Epithelial cell of esophagus (primary cell): ENCODE data around the gene INPP4A.

Experiments
- DNase-seq: peaks from one replicate; pipeline ENCODE4 v3.0.0; 2010; ENCODE audit warnings: low read depth
- H3K4me3 ChIP-seq: 2 replicates; pipeline ENCODE4 v1.5.1; 2011; ENCODE audit warnings: mild to moderate bottlenecking, low read length, control low read depth
- TF ChIP-seq, protein P1 (sequence below): IDR thresholded peaks from 2 replicates; pipeline ENCODE4 v1.5.1; 2011; ENCODE audit warnings: low read depth, mild to moderate bottlenecking, low read length, control low read depth, inconsistent platforms; ENCODE audit not compliant: insufficient read depth; ENCODE audit errors: missing control alignments

INPP4A gene

DNA sequence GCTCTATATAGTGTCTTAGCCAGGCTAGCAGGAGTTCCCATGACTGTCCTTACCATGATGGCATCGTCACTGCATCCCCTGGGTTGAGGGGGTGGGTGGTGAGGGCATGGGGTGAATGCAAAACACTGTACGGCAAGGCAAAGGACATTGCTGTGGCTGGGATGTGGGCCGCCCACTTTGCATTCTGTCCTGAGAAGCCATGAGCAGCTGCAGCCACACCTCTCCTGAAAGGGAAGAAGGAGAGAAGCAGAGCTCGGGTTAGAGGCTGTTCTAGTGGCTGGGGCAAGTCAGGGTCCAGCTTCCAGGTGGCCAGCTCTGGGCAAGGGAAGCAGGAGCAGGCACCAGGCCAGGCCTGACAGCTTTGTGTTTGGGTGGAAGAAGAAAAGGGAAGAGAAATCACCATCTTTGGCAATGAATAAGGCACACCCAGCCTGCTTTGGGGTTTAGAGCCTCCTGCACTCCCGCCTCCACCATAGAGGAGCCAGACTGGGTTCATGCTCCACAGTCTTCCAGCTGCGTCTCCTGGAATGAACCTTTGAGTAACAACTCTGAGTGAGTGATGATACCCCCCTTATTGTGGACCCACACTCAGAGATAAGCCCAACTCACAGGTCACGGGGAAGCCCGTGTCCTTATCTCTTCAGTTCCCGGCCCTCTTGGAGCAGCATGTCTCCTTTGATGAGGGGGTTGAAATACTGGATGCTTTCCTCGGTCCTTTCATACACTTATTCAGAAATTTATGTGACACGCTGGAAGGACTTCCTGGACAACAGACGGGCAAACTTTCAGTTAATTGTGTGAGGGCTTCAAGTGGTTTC is 63.4 kb downstream of the INPP4A start:
- H3K4me3 ChIP-seq = no peak overlapping the region
- no peak for DNase-seq
- TF ChIP-seq, protein P1, sequence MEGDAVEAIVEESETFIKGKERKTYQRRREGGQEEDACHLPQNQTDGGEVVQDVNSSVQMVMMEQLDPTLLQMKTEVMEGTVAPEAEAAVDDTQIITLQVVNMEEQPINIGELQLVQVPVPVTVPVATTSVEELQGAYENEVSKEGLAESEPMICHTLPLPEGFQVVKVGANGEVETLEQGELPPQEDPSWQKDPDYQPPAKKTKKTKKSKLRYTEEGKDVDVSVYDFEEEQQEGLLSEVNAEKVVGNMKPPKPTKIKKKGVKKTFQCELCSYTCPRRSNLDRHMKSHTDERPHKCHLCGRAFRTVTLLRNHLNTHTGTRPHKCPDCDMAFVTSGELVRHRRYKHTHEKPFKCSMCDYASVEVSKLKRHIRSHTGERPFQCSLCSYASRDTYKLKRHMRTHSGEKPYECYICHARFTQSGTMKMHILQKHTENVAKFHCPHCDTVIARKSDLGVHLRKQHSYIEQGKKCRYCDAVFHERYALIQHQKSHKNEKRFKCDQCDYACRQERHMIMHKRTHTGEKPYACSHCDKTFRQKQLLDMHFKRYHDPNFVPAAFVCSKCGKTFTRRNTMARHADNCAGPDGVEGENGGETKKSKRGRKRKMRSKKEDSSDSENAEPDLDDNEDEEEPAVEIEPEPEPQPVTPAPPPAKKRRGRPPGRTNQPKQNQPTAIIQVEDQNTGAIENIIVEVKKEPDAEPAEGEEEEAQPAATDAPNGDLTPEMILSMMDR = no peak

DNA sequence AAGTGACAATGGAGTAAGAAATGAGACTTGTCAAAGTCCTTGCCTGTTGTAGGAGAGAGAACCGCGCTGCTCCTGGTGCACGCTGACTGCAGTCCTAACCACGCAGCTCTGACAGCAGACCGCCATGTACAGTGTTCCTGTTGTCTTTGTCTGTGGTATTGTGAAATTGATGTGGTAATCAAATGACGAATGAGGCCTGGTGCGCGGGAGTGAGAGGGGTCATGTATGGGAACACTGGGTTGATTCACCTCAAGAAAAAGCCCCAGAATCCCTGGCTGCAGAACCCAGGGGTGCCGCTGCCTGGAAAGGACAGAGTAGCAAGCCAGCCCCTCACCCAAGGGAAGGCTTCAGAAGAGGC is 64.0 kb downstream of the INPP4A start:
- TF ChIP-seq, protein P1 = no peak
- H3K4me3 ChIP-seq = no peak overlapping the region
- peak; percentile 73 for DNase-seq

DNA sequence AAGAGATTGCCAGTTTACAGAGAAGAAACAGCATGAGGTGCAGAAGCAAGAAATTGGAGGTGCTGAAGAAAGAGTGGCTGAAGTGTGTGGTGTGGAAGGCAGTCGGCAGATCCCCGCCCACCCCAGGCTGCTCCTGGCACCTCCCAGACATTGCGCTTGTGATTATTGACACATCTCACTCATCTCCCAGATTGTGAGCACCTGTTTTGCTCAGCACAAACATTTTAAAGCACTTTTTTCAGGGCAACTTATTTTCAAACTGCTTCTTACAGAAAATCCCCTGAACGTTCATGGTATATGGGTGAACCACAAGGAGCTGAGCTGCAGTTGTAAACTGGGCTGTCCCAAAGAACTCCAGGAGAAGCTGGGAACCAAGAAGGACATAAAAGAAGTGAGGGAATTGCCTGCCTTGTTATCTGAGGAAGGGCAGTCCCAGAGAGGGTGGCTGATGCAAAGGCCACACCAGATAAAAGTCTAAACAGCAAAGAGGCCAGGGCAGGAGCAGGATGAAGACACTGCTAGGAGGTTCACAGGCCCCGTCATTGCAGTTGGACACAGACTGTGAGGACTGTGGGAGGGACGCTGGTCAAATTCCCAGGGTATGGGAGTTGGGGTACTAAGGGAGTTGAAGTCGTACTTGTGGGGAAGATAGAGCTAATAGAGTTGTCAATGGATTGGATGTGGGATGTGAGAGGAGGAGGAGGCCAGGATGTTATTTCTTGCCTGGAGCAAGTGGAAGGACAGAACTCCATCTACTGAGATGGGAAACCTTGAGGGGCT is 65.1 kb downstream of the INPP4A start:
- TF ChIP-seq, protein P1 = no peak
- no peak overlapping the region for H3K4me3 ChIP-seq
- no peak for DNase-seq

DNA sequence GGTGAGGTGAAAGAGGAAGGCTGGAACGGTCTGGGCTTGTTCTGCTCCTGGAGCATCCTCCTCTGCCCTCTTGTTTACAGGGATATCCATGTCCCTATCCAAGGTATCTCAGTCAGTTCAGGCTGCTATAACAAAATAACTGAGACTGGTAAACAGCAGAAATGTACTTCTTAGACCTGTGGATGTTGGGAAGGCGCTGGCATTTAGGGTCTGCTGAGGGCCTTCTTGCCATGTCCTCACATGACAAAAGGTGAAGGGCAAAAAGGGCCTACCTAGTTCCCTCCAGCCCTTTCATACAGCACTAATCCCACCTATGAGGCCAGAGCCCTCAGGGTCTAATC is 65.6 kb downstream of the INPP4A start:
- no peak overlapping the region for H3K4me3 ChIP-seq
- TF ChIP-seq, protein P1 = no peak
- no peak for DNase-seq

DNA sequence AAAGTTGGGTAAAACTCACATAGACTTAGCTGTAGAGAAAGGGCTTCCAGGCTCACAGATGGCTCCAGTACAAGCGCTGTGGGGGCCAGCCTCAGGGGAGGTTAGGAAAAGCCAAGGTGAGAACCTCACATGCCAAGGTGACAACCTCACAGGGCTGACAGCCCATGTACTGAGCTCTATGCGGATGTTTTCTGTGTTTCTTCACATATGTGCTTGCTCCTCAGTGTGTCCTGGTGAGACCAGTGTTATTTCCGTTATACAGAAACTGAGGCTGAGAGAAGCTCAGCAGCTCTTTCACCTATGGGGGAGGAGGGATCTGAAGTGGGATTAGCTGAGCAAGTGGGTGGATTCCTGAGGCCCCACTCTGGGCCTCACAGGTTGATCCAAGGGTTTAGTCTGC is 67.3 kb downstream of the INPP4A start:
- no peak overlapping the region for H3K4me3 ChIP-seq
- no peak for DNase-seq
- TF ChIP-seq, protein P1 = no peak

DNA sequence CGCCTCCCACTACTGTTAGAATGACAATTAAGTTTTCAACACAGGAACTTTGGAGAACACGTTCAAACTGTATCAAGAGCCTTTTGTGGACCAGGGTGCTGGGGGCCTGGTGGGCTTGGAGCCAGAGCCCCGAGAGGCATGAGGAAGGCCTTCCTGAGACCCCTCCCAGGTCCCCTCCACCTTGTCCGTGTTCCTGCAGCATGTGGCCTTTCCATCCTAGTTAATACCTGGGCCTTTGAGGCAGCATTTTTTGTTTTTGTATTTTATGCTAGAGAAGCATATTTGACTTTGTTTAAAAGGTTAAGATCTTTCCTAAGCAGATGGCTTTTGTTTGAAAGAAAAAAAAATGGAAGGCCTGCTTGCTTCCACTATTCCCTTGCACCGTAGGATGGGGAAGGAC is 68.0 kb downstream of the INPP4A start:
- TF ChIP-seq, protein P1 = no peak
- DNase-seq = no peak
- H3K4me3 ChIP-seq = no peak overlapping the region

DNA sequence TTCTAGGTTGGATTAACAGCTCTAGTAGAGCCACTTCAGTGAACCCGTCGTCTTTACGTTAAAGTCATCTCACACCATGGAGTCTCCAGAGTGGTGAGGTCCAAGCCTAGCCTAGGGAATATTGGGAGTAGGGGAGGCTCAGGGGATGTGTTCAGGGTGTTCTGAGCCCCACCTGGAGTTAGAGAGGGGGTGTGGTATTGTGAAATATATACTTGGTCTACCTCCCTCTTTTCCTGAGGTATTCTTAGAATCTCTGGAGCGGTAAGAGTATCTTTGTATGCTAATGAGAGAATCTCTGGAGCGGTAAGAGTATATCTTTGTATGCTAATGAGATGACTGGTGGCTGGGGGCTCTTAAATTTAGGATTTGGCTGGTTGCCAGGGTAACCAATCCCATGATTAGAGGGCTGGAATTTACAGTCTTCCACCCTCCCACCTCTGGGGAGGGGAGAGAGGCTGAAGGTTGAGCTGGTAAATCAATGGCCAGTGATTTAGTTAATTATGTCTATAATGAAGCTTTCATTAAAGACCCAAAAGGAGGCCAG is 69.5 kb downstream of the INPP4A start:
- H3K4me3 ChIP-seq = no peak overlapping the region
- no peak for DNase-seq
- TF ChIP-seq, protein P1 = no peak
